WERI-Rb-1 (cell line): ENCODE data around the gene PRPF38A.

Source experiments
- DNase-seq: peaks from one replicate; pipeline ENCODE4 v3.0.0-alpha.2; 2020
- H3K27ac ChIP-seq: fragments of 250-450 bp; sonication (Bioruptor Pico); 2 replicates; pipeline ENCODE4 v1.5.1; 2020; ENCODE audit warnings: mild to moderate bottlenecking, moderate library complexity
- H3K27me3 ChIP-seq: fragments of 250-450 bp; sonication (Bioruptor Pico); 2 replicates; pipeline ENCODE4 v1.5.1; 2021; ENCODE audit warnings: mild to moderate bottlenecking, low read depth, moderate library complexity; ENCODE audit not compliant: insufficient read depth, severe bottlenecking
- H3K36me3 ChIP-seq: fragments of 250-450 bp; sonication (Bioruptor Pico); 2 replicates; pipeline ENCODE4 v1.5.1; 2020; ENCODE audit warnings: mild to moderate bottlenecking, moderate library complexity
- H3K4me3 ChIP-seq: 2 replicates; pipeline ENCODE4 v1.5.1; 2011; ENCODE audit warnings: low read depth, mild to moderate bottlenecking, control low read depth, low read length
- H3K9me3 ChIP-seq: fragments of 250-450 bp; sonication (Bioruptor Pico); 2 replicates; pipeline ENCODE4 v1.5.1; 2021; ENCODE audit warnings: mild to moderate bottlenecking, moderate library complexity; ENCODE audit not compliant: severe bottlenecking
- CTCF ChIP-seq: IDR thresholded peaks from 2 replicates; pipeline ENCODE4 v1.5.1; 2011; ENCODE audit warnings: low read depth, mild to moderate bottlenecking, control low read depth, inconsistent platforms, low read length

Gene PRPF38A

GRCh38 chr1:52435211-52435610 is 30.8 kb downstream of the PRPF38A start:
- H3K36me3 ChIP-seq = peaks cover 71% of the 10 kb centered on the region
- H3K27ac ChIP-seq = no peak overlapping the region
- no peak overlapping the region for H3K4me3 ChIP-seq
- no peaks in the 10 kb centered on the region for H3K27me3 ChIP-seq
- TF ChIP-seq CTCF = no peak
- DNase-seq = no peak
- H3K9me3 ChIP-seq = no peaks in the 10 kb centered on the region

- no peak for TF ChIP-seq CTCF
- Histone ChIP-seq H3K4me3 (no peak overlapping the region), H3K27me3 (no peaks in the 10 kb centered on the region), H3K27ac (no peak overlapping the region), H3K9me3 (no peaks in the 10 kb centered on the region), H3K36me3 (peaks cover 66% of the 10 kb centered on the region)
- DNase-seq = no peak
Measured at GRCh38 chr1:52435650-52436049, 31.2 kb downstream of the PRPF38A start.

GRCh38 chr1:52436817-52437216 is 32.4 kb downstream of the PRPF38A start:
- no peaks in the 10 kb centered on the region for H3K27me3 ChIP-seq
- H3K4me3 ChIP-seq = no peak overlapping the region
- no peak overlapping the region for H3K27ac ChIP-seq
- DNase-seq = no peak
- H3K9me3 ChIP-seq = no peaks in the 10 kb centered on the region
- H3K36me3 ChIP-seq = peaks cover 61% of the 10 kb centered on the region
- no peak for TF ChIP-seq CTCF

- Histone ChIP-seq H3K4me3 (no peak overlapping the region), H3K36me3 (peaks cover 68% of the 10 kb centered on the region), H3K27me3 (no peaks in the 10 kb centered on the region), H3K9me3 (no peaks in the 10 kb centered on the region), H3K27ac (no peak overlapping the region)
- no peak for TF ChIP-seq CTCF
- no peak for DNase-seq
Measured at GRCh38 chr1:52439976-52440375, 35.6 kb downstream of the PRPF38A start.

GRCh38 chr1:52444463-52444862 is 40.1 kb downstream of the PRPF38A start:
- Histone ChIP-seq H3K36me3 (peaks cover 59% of the 10 kb centered on the region), H3K27me3 (no peaks in the 10 kb centered on the region), H3K9me3 (no peaks in the 10 kb centered on the region), H3K4me3 (no peak overlapping the region), H3K27ac (no peak overlapping the region)
- no peak for DNase-seq
- TF ChIP-seq CTCF = no peak

- Histone ChIP-seq H3K9me3 (no peaks in the 10 kb centered on the region), H3K36me3 (peaks cover 26% of the 10 kb centered on the region), H3K27me3 (no peaks in the 10 kb centered on the region), H3K4me3 (no peak overlapping the region), H3K27ac (no peak overlapping the region)
- TF ChIP-seq CTCF = no peak
- no peak for DNase-seq
Measured at GRCh38 chr1:52454127-52454526, 49.7 kb downstream of the PRPF38A start.
